Neural cell (in vitro differentiated cells): Measurements from ENCODE around the gene ARL4C. TPM values are rescaled to one million over a fixed set of nuclear protein-coding genes. Genes with fewer than 3 reads are reported as not detected.
A peak's percentile ranks its signal among the peaks of the same experiment; 100 is the strongest.

Experiments
- H2AFZ ChIP-seq: fragments of 200-600, 300-800 bp; sonication (generic), shearing (Covaris generic); 2 replicates; pipeline ENCODE4 v1.6.0; 2014; ENCODE audit warnings: low read depth, mild to moderate bottlenecking, antibody characterized with exemption, low read length, moderate library complexity
- H3F3A ChIP-seq: fragments of 200-600 bp; shearing (Covaris generic); 2 replicates; pipeline ENCODE4 v1.6.1; 2016; ENCODE audit warnings: mild to moderate bottlenecking, moderate library complexity, mixed read lengths, antibody characterized with exemption, low read length; ENCODE audit not compliant: insufficient read depth, poor library complexity, severe bottlenecking
- H3K27ac ChIP-seq: fragments of 200-600, 300-800 bp; sonication (generic), shearing (Covaris generic); 2 replicates; pipeline ENCODE4 v1.5.1; 2014; ENCODE audit warnings: mild to moderate bottlenecking, low read length, moderate library complexity
- H3K27me3 ChIP-seq: fragments of 300-800, 200-600 bp; sonication (generic), shearing (Covaris generic); 2 replicates; pipeline ENCODE4 v1.6.0; 2014; ENCODE audit warnings: mild to moderate bottlenecking, low read depth, low read length, moderate library complexity; ENCODE audit not compliant: insufficient read depth
- H3K36me3 ChIP-seq: fragments of 300-800, 200-600 bp; sonication (generic), shearing (Covaris generic); 2 replicates; pipeline ENCODE4 v1.5.1; 2014; ENCODE audit warnings: mild to moderate bottlenecking, antibody characterized with exemption, low read length, moderate library complexity; ENCODE audit not compliant: insufficient read depth
- H3K4me2 ChIP-seq: fragments of 300-800, 200-600 bp; sonication (generic), shearing (Covaris generic); 2 replicates; pipeline ENCODE4 v1.6.0; 2014; ENCODE audit warnings: mild to moderate bottlenecking, low read length
- H3K4me3 ChIP-seq: fragments of 300-800, 200-600 bp; sonication (generic), shearing (Covaris generic); 2 replicates; pipeline ENCODE4 v1.5.1; 2014; ENCODE audit warnings: mild to moderate bottlenecking, low read length, moderate library complexity
- H3K79me2 ChIP-seq: fragments of 200-600 bp; shearing (Covaris generic); replicated peaks from 2 replicates; pipeline ENCODE4 v1.6.0; 2014; ENCODE audit warnings: mild to moderate bottlenecking, low read length, moderate library complexity; ENCODE audit not compliant: insufficient read depth
- H3K9ac ChIP-seq: fragments of 300-800, 200-600 bp; sonication (generic), shearing (Covaris generic); 2 replicates; pipeline ENCODE4 v1.6.1; 2016; ENCODE audit warnings: mild to moderate bottlenecking, low read length, mixed read lengths
- H3K9me2 ChIP-seq: fragments of 200-600 bp; shearing (Covaris generic); 2 replicates; pipeline ENCODE4 v1.6.1; 2016; ENCODE audit warnings: mild to moderate bottlenecking, low read length, mixed read lengths; ENCODE audit not compliant: insufficient read depth
- H3K9me3 ChIP-seq: fragments of 200-600, 300-800 bp; sonication (generic), shearing (Covaris generic); 2 replicates; pipeline ENCODE4 v1.6.1; 2016; ENCODE audit warnings: mild to moderate bottlenecking, mixed run types, low read length, moderate library complexity, mixed read lengths
- H4K20me1 ChIP-seq: fragments of 200-600 bp; shearing (Covaris generic); 2 replicates; pipeline ENCODE4 v1.6.1; 2016; ENCODE audit warnings: mild to moderate bottlenecking, mixed run types; ENCODE audit not compliant: insufficient read depth
- EP300 ChIP-seq: fragments of 450-650 bp; conservative IDR thresholded peaks from 2 replicates; pipeline ENCODE4 v1.6.1; 2014; ENCODE audit warnings: antibody characterized with exemption, mild to moderate bottlenecking, moderate library complexity; ENCODE audit not compliant: poor library complexity, severe bottlenecking
- EZH2 ChIP-seq: fragments of 200-600, 300-800 bp; shearing (Covaris generic), sonication (generic); IDR thresholded peaks from 2 replicates; pipeline ENCODE4 v1.6.1; 2014; ENCODE audit warnings: antibody characterized with exemption, low read length, borderline replicate concordance, mild to moderate bottlenecking; ENCODE audit not compliant: insufficient read depth, poor library complexity, severe bottlenecking
- MXI1 ChIP-seq: fragments of 450-650 bp; conservative IDR thresholded peaks from 2 replicates; pipeline ENCODE4 v1.6.1; 2014; ENCODE audit warnings: antibody characterized with exemption, mild to moderate bottlenecking; ENCODE audit not compliant: poor library complexity, severe bottlenecking
- POLR2AphosphoS5 ChIP-seq: IDR thresholded peaks from 2 replicates; pipeline ENCODE4 v1.6.1; 2012
- TAF1 ChIP-seq: IDR thresholded peaks from 2 replicates; pipeline ENCODE4 v1.6.1; 2012; ENCODE audit warnings: low read depth
- polyA plus RNA-seq: library from polyadenylated mRNA; depleted of rRNA; stranded (reverse); fragments of >200 nt; gene quantifications from 2 replicates; pipeline ENCODE4 v1.2.3, GENCODE V29; 2014
- TF ChIP-seq, protein P1 (sequence below): fragments of 450-650 bp; IDR thresholded peaks from 2 replicates; pipeline ENCODE4 v1.5.1; 2014; ENCODE audit warnings: antibody characterized with exemption, mild to moderate bottlenecking, moderate library complexity; ENCODE audit not compliant: poor library complexity, severe bottlenecking
- TF ChIP-seq, protein P2 (sequence below): IDR thresholded peaks from 2 replicates; pipeline ENCODE4 v1.6.1; 2012; ENCODE audit warnings: borderline replicate concordance

The ARL4C gene
- polyA plus RNA-seq, 1 donor from 2014 or later: 20.3 TPM

DNA sequence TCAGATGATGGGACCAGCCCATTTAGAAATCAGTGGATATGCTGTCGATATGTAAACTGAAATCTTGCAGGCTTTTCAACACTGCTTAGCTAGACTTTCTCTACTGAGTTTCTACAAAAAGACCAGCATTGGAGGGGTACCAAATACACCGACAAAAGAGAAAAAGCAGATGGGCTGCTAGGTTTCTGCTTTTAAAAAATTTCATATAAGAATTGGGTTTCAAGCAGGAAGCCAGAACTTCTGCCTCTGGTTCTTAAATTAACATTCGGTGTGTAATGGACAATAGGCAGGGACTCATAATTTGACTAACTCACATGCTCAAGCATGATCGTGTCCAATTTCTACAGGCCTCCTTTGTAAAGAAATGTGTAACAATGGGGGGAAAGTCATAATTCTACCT is 3.1 kb downstream of the ARL4C start:
- H3F3A ChIP-seq: no peaks in the 10 kb centered on the region
- peak overlapping the region; percentile 98 for H3K4me2 ChIP-seq
- no peaks in the 10 kb centered on the region for H3K9me2 ChIP-seq
- no peaks in the 10 kb centered on the region for H3K27me3 ChIP-seq
- H3K4me3 ChIP-seq: peak overlapping the region; percentile 99
- H3K9me3 ChIP-seq: no peaks in the 10 kb centered on the region
- TF ChIP-seq, protein P1, sequence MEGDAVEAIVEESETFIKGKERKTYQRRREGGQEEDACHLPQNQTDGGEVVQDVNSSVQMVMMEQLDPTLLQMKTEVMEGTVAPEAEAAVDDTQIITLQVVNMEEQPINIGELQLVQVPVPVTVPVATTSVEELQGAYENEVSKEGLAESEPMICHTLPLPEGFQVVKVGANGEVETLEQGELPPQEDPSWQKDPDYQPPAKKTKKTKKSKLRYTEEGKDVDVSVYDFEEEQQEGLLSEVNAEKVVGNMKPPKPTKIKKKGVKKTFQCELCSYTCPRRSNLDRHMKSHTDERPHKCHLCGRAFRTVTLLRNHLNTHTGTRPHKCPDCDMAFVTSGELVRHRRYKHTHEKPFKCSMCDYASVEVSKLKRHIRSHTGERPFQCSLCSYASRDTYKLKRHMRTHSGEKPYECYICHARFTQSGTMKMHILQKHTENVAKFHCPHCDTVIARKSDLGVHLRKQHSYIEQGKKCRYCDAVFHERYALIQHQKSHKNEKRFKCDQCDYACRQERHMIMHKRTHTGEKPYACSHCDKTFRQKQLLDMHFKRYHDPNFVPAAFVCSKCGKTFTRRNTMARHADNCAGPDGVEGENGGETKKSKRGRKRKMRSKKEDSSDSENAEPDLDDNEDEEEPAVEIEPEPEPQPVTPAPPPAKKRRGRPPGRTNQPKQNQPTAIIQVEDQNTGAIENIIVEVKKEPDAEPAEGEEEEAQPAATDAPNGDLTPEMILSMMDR: no peak
- TF ChIP-seq POLR2AphosphoS5 (no peak), TAF1 (peak; percentile 12), MXI1 (no peak)
- TF ChIP-seq, protein P2, sequence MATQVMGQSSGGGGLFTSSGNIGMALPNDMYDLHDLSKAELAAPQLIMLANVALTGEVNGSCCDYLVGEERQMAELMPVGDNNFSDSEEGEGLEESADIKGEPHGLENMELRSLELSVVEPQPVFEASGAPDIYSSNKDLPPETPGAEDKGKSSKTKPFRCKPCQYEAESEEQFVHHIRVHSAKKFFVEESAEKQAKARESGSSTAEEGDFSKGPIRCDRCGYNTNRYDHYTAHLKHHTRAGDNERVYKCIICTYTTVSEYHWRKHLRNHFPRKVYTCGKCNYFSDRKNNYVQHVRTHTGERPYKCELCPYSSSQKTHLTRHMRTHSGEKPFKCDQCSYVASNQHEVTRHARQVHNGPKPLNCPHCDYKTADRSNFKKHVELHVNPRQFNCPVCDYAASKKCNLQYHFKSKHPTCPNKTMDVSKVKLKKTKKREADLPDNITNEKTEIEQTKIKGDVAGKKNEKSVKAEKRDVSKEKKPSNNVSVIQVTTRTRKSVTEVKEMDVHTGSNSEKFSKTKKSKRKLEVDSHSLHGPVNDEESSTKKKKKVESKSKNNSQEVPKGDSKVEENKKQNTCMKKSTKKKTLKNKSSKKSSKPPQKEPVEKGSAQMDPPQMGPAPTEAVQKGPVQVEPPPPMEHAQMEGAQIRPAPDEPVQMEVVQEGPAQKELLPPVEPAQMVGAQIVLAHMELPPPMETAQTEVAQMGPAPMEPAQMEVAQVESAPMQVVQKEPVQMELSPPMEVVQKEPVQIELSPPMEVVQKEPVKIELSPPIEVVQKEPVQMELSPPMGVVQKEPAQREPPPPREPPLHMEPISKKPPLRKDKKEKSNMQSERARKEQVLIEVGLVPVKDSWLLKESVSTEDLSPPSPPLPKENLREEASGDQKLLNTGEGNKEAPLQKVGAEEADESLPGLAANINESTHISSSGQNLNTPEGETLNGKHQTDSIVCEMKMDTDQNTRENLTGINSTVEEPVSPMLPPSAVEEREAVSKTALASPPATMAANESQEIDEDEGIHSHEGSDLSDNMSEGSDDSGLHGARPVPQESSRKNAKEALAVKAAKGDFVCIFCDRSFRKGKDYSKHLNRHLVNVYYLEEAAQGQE: no peak
- no peaks in the 10 kb centered on the region for H3K36me3 ChIP-seq
- no peak overlapping the region for H2AFZ ChIP-seq
- peaks cover 55% of the 10 kb centered on the region for H3K79me2 ChIP-seq
- no peaks in the 10 kb centered on the region for H4K20me1 ChIP-seq
- H3K9ac ChIP-seq: peak overlapping the region; percentile 98
- peak overlapping the region; percentile 86 for H3K27ac ChIP-seq

DNA sequence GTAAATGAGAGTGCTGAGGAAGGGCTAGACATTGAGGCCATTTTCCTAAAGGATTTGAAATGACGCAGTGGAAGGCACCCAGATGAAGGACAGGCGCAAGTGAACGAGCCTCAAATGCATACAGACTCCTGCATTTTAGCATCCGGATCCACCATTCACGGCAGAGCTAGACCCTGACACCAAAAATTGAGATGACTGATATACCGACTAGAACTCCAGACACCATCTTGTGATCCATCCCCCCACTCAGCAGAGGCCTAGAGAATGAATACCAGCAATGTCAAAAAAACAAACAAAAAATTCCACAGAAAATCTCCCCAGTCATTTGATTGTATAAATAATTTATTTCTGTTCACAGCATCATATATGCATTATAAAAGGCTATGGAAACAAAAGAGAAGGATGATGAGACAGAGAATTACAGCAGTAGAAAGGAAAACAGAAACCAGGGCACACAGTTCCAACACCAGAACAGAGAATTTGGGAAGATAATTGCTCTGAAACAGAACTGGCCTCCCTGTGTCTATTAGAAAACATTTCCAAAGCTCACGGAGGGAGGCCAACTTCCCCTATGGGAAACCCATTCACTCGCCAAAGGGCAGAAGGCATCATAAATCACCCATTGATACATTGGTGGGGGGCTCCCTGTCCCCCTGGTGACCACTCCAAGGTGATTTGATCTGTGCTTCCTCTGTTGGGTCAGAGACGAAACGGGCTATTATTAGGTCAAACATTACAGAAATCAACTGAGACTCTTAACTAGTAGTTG is 4.0 kb downstream of the ARL4C start:
- Histone ChIP-seq H3F3A (no peaks in the 10 kb centered on the region), H2AFZ (no peak overlapping the region), H3K27me3 (no peaks in the 10 kb centered on the region), H3K9me3 (no peaks in the 10 kb centered on the region), H3K27ac (peak overlapping the region; percentile 86), H3K36me3 (no peaks in the 10 kb centered on the region), H4K20me1 (no peaks in the 10 kb centered on the region), H3K9ac (peak overlapping the region; percentile 98), H3K9me2 (no peaks in the 10 kb centered on the region), H3K79me2 (peaks cover 55% of the 10 kb centered on the region), H3K4me3 (peak overlapping the region; percentile 99), H3K4me2 (peak overlapping the region; percentile 98)
- TF ChIP-seq, protein P1: no peak
- TF ChIP-seq EZH2: no peak
- TF ChIP-seq EP300: no peak
- TF ChIP-seq TAF1: no peak
- no peak for TF ChIP-seq POLR2AphosphoS5
- TF ChIP-seq, protein P2: no peak
